HPDE6-E6E7 (cell line): ENCODE results near the gene GGT6.
"Not testable (repeated sequence)": the region's sequence is repeated elsewhere in the genome, so short reads cannot be mapped to it uniquely, and the experiment has no call there.

Experiments
- DNase-seq: peaks from one replicate; pipeline ENCODE4 v3.0.0; 2011; ENCODE audit warnings: missing footprints; ENCODE audit errors: extremely low spot score

Gene GGT6, protein sequence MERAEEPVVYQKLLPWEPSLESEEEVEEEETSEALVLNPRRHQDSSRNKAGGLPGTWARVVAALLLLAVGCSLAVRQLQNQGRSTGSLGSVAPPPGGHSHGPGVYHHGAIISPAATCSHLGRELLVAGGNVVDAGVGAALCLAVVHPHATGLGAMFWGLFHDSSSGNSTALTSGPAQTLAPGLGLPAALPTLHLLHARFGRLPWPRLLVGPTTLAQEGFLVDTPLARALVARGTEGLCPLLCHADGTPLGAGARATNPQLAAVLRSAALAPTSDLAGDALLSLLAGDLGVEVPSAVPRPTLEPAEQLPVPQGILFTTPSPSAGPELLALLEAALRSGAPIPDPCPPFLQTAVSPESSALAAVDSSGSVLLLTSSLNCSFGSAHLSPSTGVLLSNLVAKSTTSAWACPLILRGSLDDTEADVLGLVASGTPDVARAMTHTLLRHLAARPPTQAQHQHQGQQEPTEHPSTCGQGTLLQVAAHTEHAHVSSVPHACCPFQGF

DNA sequence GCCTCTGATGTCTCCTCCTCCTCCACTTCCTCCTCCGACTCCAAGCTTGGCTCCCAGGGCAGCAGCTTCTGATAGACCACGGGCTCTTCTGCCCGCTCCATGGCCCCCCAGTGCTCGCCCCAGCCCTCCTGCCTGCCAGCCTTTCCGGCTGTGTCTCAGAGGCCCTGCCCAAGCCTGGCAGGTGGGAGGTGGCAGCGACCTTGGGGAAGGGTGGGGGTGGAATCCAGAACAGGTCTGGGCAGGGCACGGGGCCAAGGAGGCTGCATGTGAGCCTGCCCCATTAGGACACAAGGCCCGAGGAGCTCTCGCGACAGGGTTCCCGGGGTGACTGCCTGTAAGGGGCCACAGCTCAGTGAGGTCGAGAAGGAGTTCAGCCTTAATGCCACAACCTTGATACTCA lies at the start of gene GGT6:
TSS of gene GGT6 (minus strand) at position 157 of the 400 bp plus-strand sequence. CDS start at position 101, 56 bp downstream.
- no peak for DNase-seq

DNA sequence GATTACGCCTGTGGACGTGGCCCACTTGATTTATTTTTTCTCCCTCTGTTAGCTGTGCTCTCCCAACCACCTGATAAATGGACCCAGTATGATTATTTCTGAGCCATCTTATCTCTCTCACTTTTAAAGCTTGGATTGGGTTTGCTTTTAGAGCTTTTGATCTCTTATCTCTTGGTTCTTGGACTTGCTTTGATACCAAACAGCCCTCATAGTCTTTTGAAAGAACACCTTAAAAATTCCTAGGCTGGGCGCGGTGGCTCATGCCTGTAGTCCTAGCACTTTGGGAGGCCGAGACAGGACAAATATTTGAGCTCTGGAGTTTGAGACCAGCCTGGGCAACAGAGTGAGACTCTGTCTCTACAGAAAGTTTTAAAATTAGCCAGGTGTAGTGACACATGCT lies 49.8 kb upstream of the GGT6 start:
- no peak for DNase-seq

DNA sequence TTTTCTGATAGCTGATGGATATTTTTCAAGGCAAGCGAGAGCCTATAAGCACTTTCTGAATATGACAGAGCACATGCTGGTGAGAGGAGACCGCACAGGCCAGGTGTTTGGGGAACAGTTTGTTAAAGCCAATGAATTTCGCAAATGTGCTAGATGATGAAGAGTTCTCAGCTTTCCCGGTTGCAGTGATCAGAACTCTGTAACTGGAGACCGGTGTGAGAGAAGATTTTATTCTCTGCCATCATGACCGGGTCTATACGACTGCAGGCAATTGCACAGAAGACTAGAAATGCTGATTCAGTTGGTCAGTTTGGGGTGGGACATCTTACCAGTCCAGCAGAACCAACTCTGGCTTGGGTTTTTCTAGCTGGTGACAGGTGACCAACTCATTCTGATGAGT lies 49.4 kb upstream of the GGT6 start:
- DNase-seq = no peak

DNA sequence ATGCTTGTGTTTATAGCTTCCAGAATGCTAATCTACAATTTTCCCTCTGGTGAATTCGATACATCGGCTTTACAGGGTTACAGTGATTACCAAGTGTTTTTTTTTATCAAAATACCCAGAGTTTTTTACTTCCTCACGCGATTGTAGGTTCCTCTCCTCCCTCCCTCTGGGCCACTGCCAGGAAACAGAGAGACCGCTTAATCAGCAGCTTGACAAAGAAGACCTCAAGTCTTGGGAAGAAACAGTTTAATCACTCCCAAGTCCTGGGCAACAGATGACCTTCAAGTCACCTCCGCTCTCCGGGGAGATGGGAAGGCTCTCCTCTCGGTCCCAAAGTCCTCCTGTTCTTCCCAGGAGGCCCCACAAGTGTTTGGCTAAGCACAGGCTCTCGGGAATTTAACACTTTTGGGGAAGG lies 47.4 kb upstream of the GGT6 start:
- no peak for DNase-seq

DNA sequence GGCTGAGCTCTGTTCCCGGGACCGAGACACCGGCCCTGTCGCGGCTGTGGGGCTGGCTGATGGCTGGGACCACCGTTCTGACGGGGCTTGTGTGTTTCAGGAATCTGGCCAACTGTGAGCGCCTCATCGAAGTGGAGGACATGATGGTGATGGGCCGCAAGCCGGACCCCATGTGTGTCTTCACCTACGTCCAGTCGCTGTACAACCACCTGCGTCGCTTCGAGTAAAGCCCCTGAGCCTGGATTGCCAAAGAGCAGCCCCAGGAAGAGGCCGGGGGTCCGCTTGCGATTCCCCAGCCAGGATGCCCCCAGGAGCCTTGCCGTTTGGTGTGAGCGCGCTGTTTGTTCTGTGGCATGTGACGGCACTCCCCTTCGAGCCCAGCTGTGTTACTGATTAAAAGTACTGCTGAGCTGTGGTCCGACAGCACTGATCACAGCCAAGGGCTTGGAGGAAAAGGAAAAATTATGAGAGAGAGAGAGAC lies 46.9 kb upstream of the GGT6 start:
- no peak for DNase-seq

DNA sequence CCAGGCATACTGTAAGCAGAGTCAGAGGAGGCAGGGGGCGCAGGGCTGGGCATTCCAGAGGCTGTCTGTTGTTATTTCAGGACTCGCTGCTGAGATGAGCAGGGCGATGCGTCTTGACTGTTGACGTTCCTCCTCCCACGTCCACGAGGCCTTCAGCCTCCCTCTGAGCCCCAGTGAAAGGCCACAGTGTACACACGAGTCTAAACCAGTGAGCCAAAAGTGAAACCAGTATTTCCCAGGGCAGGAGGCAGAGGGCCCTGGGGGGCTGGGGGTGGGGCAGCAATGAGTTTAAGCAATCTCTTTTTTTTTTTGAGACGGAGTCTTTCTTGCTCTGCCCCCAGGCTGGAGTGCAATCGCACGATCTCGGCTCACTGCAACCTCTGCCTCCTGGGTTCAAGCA lies 45.4 kb upstream of the GGT6 start:
- no peak for DNase-seq

DNA sequence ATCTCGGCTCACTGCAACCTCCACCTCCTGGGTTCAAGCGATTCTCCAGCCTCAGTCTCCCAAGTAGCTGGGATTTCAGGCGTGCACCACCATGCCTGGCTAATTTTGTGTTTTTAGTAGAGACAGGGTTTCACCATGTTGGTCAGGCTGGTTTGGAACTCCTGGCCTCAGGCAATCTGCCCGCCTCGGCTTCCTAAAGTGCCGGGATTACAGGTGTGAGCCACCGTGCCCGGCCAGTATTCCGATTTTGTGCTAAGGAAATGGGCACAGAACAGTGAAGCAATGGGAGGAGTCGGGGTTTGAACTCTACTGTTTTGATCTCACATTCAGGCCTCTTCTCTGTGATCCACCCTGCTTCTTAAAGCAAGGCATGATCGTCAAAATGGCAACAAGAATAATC lies 44.4 kb upstream of the GGT6 start:
- not testable (repeated sequence) for DNase-seq

DNA sequence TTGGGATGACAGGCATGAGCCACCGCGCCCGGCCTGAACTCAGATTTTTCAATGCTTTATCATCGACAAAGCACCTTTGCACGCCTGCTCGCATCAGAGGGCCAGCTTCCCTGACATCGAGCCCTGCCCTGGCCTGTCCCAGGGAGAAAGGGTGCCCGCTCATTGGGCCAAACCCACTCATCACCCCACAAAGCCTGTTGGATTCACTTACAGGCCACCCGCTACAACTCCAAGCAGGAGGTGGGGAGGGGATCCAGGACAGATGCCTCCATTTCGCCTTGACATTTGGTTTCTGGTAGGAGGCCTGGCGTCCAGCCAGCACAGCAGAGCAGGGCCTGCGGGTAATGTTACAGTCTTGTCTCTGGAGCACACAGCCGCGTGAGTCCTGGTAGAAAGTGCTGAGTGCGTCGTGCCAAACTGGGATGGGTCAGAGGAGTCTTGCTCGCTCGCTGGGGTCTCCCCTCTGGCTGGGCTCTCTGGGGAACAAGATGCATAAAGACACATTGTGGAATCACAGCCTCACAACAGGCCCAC lies 43.8 kb upstream of the GGT6 start:
- no peak for DNase-seq

DNA sequence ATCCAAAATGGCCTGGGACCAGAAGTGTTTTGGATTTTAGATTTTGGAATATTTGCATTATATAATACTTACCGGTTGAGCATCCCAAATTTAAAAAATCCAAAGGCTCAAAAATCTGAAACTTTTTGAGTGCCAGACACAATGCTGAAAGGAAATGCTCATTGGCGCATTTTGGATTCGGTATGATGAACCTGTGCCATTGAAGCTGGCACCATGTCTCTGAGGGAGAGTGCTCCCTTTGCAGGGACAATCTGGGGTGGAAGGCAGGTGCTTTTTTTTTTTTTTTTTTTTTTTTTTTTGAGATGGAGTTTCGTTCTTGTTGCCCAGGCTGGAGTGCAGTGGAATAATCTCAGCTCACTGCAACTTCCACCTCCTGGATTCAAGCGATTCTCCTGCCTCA lies 41.7 kb upstream of the GGT6 start:
- no peak for DNase-seq

DNA sequence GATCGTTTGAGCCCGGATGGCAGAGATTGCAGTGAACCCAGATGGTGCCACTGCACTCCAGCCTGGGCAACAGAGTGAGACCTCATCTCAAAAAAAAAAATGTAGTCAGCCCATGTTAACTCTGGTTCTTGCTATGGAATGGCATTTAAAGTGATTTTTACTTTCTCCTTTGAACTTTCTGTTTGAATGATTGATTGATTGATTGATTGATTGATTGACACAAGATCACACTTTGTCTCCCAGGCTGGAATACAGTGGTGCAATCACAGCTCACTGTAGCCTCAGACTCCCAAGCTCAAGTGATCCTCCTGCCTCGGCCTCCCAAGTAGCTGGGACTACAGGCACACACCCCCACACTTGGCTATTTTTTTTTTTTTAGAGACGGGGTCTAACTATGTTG lies 40.9 kb upstream of the GGT6 start:
- DNase-seq = no peak

DNA sequence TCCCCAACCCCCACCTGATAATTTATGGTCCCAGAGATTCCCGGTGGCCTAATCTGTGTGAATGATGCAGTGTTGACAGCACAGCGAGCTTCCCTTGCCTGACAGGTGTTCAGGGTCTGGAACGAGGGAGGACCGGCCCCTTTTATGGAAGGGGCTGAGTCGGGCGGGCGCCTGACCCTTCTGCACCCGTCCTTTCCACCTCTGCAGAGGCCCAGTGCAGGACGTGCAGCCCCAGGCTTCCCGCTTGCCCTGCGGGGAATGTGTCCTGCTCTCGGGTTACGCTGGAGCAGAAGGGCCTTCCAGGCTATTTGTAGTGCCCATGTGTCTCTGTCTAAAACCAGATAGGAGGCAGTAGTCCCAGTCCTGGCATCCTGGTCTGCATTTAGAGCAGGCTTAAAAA lies 40.2 kb upstream of the GGT6 start:
- no peak for DNase-seq

DNA sequence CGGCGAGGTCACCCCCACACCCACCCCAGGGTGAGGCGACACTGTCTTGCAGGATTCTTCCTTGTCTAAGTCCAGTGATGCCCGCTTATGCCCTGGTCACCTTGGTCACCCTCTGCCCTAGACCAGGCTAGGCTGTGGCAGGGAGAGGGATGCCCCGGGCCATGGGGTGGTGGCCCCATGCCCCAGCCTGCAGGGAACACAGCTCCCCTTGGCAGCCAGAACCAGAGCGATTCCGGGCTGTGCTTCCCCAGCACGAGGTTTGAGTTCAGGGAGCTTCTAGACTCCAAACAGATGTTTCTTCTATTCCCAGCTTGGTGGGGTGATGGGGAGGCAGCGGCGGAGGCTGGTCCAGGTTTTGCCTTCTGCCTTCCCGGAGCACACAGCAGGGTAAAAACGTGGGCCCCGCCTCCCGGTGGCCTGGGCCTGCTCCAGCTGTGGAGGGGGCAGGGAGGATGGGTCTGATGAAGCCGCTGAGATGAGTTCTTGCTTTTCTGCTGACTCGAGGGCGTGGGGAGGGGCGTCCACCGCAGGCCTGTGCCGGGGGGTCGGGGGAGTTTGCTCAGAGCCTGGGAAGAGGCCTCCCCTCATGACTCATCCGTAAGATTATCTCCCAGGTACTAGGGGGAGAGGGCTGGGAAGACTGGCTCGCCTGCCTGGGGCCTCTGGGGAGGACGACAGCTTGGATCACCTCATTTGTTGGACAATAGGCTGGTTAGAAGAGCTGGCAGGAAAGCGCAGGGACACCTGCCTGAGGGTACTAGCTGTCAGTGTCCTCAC lies 39.3 kb upstream of the GGT6 start:
- DNase-seq = no peak

DNA sequence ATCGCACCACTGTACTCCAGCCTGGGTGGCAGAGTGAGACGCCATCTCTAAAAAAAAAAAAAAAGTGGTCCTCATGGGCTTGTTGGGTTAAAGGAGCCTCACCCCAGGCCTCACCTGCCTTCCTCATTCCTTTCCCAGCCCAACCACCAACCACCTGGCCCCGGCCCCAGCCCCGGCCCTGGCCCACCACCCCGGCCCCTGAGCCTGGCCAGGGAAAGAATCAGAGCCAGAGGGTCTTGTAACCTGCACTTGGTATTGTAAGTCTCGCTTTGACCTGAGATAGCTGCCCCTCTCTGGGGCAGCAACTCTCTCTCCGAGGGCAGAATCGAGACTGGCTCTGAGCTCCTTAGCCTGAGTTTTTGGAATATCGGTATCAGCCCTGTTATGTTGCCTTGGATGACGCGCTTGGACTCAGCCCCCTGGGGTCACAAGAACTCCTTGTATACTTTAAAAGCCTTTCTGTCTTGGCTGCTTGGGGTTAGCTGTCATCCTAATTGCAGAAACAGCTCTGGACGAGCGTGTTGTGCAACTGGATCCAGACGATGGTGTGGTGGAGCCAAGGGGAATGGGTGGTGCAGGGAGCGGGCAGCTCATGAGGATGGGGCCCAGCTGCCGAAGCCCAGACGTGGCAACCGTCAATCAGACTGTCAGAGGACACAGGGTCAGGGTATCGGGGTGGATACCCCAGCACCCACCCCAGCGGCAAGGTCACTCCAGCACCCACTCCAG lies 38.6 kb upstream of the GGT6 start:
- no peak for DNase-seq

DNA sequence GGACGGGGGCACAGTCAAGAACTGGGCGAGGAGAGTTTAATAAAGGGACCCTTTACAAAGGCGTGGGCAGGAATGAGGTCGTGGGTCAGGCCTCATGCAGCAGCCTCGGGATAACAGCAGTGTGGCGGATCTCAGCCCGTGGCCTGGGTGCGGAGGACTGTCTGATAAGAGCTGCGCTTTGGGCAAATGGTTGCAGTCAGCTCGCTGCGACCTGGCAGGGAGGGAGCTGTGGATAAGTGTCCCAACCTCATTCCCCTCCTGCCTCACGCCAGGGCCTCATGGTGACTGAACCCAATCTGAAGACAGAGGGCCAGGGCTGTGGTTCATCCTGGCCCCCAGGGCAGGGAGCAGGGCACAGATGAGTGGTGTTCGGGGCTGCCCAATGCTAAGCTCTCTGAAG lies 37.6 kb upstream of the GGT6 start:
- no peak for DNase-seq

DNA sequence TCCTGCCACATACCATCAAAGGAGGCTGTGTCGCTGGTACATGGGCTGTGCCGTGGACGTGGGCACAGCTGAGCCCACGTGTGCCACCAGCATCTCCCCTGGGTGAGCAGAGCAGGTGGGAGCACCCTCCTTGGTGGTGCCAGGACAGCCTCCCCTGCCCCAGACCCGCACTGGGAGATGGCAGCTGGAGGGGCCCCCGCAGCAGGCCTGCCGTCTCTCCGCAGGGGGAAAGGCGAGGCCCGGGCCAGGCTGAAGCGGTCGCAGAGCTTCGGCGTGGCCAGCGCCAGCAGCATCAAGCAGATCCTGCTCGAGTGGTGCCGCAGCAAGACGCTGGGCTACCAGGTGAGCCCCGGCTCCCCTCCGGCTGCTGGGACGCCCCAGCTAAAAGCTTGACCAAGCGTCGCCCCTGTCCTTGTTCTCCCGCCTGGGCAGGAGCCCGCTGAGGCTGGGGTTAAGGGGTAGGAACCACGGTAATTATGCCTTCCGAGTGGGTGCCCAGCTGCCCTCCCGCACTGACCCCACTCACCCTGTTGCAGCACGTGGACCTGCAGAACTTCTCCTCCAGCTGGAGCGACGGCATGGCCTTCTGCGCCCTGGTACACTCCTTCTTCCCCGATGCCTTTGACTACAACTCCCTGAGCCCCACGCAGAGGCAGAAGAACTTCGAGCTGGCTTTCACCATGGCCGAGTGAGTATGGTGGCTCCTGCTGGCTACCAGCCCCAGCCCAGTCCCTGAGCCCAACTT lies 36.4 kb upstream of the GGT6 start:
- no peak for DNase-seq

DNA sequence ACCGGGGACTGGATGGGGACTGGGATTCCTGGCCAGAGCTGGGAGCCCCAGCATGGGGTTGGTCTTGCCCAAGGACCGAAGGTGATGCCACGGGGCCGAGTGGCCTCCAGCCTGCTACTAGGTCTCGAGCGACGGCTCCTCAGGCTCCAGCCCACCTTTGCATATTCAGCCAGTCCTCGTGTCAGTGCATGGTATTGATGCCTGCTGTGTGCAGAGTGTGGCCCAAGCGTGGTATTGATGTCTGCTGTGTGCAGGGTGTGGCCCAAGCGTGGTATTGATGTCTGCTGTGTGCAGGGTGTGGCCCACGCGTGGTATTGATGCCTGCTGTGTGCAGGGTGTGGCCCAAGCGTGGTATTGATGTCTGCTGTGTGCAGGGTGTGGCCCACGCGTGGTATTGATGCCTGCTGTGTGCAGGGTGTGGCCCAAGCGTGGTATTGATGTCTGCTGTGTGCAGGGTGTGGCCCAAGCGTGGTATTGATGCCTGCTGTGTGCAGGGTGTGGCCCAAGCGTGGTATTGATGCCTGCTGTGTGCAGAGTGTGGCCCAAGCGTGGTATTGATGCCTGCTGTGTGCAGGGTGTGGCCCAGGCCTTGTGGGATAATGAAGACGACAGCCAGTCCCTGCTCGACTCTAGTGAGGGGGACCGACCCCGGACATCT lies 35.4 kb upstream of the GGT6 start:
- DNase-seq = not testable (repeated sequence)

DNA sequence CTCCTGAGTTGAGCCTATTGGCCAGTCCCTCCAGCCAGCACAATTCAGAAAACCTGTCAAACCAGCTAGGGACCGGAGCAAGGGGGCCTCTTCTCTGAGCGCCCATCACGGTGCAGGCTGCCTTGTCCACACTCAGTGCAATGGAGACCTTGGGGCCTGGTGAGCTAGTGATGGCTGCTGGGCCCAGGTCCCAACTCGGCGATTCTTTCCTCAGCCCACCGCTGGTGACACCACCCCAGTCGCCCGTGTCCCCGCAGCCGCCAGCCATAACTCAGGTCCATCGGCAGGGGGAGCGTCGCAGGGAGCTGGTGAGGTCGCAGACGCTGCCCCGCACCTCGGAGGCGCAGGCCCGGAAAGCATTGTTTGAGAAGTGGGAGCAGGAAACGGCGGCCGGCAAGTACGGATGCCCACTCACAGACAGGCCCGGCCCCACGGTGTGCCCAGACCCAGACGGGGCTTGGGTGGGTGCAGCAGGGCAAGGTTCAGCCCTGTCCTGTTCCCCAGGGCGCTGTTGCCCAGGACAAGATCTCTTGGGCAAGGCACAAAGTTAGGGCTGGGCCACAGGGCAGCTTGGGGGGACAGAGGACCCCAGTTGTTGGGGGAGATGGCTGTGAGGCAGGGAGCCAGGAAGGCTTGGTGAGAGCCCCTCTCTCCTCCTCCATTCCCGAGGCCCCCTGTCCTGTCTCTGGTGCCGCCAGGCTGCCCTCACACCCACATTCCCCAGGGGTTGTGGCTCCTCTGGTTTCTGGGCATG lies 34.7 kb upstream of the GGT6 start:
- no peak for DNase-seq

DNA sequence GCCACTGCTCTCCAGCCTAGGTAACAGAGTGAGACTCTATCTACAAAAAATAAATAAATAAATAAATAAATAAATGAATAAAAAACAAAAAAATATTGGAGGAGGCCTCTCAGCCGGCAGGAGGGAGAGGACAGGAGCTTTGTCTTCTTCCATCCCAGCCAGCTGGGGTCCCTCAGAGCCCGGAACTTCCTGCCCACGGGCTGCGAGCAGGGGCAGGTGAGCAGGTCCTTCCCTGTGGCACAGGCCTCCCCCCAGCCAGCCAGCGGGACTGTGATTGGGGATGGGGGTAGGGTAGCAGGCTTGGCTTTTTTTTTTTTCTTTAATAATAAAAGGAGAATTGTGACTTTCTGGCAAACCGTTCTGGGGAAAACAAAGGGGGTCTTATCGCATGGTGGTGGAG lies 34.0 kb upstream of the GGT6 start:
- no peak for DNase-seq

DNA sequence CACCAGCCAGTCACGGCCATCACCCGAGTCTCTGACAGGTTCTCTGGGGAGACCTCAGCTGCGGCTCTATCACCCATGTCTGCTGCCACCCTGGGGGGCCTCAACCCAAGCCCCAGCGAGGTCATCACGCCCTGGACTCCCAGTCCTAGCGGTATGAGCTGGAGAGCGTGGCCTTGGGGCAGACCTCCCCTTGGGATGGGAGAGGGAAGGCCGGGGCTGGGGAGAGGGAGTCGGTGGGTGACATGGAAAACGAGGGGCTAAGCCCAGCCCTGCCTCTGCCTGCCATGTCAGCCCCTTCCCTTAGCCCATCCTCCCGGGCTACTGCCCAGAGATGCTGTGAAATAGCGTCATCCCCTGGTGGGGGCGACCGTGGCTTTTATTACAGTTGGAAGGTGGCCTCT lies 32.6 kb upstream of the GGT6 start:
- DNase-seq = no peak
